ENCODE data around the gene PRKCZ.

PRKCZ gene

GRCh38 chr1:2124446-2125198, 74.4 kb downstream of the PRKCZ start:
- DNase-seq: no peak

- DNase-seq: no peak
These were observed 75.4 kb downstream of the PRKCZ start for GRCh38 chr1:2125350-2126211.

- DNase-seq: no peak
These were observed 76.3 kb downstream of the PRKCZ start for GRCh38 chr1:2126331-2127186.

- DNase-seq: peak; percentile 55 to 65
These were observed 77.3 kb downstream of the PRKCZ start for GRCh38 chr1:2127187-2128145.

- DNase-seq: no peak
These were observed 78.1 kb downstream of the PRKCZ start for GRCh38 chr1:2128189-2128901.

GRCh38 chr1:2129256-2129943, 79.2 kb downstream of the PRKCZ start:
- DNase-seq: no peak

GRCh38 chr1:2130156-2130555, 79.9 kb downstream of the PRKCZ start:
- no peak for DNase-seq

- no peak for DNase-seq
These were observed 80.7 kb downstream of the PRKCZ start for GRCh38 chr1:2130871-2131289.

GRCh38 chr1:2132222-2133038, 82.2 kb downstream of the PRKCZ start:
- peak; percentile 67 to 74 for DNase-seq

GRCh38 chr1:2133039-2133878, 83.0 kb downstream of the PRKCZ start:
- peak; percentile 79 to 89 for DNase-seq

- DNase-seq: no peak
These were observed 83.6 kb downstream of the PRKCZ start for GRCh38 chr1:2133879-2134215.

GRCh38 chr1:2134266-2134620, 84.0 kb downstream of the PRKCZ start:
- DNase-seq: no peak

- no peak for DNase-seq
These were observed 84.6 kb downstream of the PRKCZ start for GRCh38 chr1:2134621-2135307.

GRCh38 chr1:2135441-2135841, 85.2 kb downstream of the PRKCZ start:
- no peak for DNase-seq

GRCh38 chr1:2135941-2136340, 85.7 kb downstream of the PRKCZ start:
- DNase-seq: no peak

- no peak for DNase-seq
These were observed 86.4 kb downstream of the PRKCZ start for GRCh38 chr1:2136386-2137235.

All from Kasumi-1 (cell line).